GM12875 (cell line): ENCODE data around the gene RGS6.

ENCODE experiments used
- H3K4me3 ChIP-seq: one replicate; pipeline ENCODE4 v1.5.1; 2011; ENCODE audit warnings: low read depth, low read length, control low read depth
- TF ChIP-seq, protein P1 (sequence below): IDR thresholded peaks from 2 replicates; pipeline ENCODE4 v1.5.1; 2011; ENCODE audit warnings: low read depth, mild to moderate bottlenecking, control low read depth, inconsistent platforms, low read length, moderate library complexity, borderline replicate concordance; ENCODE audit not compliant: insufficient read depth

Gene RGS6

DNA sequence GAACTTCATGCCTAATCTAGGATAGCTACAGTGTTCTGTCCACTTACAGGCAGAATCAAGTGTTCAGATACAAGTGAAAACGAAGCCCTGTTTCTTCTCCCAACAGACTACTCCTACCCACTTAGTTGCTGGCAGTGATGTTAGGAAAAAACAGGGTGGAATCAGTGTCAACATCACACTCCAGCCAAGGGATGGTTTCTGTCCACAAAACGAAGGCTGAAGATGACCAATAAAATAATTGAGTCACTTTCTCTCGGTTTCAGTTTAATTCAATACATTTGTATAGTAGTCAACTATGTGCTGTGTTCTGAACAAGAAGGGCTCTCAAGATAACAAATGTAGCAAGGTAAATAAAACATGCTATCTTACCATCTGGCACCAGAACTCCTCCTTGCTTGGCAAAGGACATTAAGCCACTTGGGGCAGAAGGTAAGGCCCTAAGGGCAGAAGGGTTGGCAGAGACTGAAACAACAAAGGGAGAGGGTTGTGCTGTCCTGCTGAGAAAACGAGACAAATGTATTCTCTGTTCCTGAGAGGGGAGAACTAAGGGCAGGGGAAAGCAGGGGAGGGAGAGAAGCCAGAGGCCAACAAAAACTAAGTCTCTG, 568.1 kb downstream of the RGS6 start:
- TF ChIP-seq, protein P1, sequence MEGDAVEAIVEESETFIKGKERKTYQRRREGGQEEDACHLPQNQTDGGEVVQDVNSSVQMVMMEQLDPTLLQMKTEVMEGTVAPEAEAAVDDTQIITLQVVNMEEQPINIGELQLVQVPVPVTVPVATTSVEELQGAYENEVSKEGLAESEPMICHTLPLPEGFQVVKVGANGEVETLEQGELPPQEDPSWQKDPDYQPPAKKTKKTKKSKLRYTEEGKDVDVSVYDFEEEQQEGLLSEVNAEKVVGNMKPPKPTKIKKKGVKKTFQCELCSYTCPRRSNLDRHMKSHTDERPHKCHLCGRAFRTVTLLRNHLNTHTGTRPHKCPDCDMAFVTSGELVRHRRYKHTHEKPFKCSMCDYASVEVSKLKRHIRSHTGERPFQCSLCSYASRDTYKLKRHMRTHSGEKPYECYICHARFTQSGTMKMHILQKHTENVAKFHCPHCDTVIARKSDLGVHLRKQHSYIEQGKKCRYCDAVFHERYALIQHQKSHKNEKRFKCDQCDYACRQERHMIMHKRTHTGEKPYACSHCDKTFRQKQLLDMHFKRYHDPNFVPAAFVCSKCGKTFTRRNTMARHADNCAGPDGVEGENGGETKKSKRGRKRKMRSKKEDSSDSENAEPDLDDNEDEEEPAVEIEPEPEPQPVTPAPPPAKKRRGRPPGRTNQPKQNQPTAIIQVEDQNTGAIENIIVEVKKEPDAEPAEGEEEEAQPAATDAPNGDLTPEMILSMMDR: no peak
- H3K4me3 ChIP-seq: no peak overlapping the region

- TF ChIP-seq, protein P1: no peak
- H3K4me3 ChIP-seq: no peak overlapping the region
Measured at GRCh38 chr14:72501439-72501838, 569.2 kb downstream of the RGS6 start.

GRCh38 chr14:72503271-72503670, 571.0 kb downstream of the RGS6 start:
- no peak overlapping the region for H3K4me3 ChIP-seq
- TF ChIP-seq, protein P1: no peak

DNA sequence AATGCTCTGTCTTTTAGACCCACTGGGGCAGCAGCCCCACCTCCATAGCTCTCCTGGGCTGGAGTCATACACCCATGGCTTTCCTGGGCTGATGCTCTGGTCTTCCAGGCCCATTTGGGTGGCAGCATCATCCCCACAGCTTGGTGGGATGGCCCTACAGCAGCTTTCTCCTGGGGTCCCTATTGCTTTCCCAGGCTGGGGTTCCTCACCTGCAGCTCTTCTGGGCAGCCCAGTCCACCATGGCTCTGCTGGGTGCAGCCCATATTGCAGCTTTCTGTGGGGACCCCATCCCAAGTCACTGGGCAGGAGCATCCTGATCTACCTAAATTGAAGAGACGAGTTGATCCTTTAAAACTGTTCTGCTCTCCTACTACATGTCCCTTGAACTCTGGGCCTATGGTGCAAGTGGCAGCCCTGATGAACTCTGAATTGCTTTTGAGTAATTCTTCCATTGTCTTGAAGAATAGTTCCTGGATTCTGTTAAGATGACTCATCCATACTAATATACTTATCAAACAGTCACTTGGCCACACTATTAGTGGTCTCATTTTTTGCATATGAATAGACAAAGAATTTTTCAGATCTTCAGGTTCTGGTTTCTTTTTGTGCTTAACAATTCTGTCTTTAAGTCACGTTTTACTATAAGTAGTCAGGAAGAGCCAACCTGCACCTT, 571.6 kb downstream of the RGS6 start:
- TF ChIP-seq, protein P1: no peak
- H3K4me3 ChIP-seq: no peak overlapping the region

DNA sequence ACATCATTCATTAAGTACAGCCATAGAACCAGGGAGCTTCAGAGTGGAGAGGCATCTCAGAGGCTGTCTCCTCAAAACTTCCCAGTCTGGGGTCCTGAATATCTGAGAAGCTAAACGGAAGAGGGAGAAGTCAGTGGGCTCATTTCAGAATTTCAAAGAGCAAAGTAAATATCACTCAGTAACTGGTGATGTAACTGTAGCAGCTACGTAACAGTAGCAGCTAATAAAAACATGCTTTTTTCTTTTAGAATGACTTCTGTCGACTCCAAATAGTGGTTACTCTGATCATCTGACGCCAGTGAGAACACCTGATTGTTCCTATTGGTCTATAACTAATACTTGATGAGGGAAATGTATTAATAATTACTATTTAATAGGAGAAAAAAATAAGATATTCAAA, 578.3 kb downstream of the RGS6 start:
- H3K4me3 ChIP-seq: no peak overlapping the region
- TF ChIP-seq, protein P1: no peak

DNA sequence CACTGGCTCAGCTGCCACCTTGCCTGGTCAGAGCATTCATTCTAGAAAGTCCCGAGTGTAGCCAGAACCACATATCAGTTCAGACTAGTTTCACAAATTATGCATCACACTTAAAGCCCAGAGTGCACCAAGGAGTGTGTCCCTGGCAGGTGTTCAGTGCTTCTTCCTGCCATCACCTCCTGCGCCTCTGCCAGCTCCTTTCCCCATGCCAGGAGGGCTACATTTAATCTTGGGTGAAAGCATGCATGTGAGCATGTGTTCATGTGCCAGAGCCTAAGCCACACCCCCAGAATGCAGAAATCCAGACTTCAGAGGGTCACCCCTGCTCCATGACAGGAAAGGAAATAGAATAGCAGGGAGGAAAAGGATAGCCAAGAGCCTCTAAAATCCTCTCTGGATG, 580.1 kb downstream of the RGS6 start:
- TF ChIP-seq, protein P1: no peak
- H3K4me3 ChIP-seq: no peak overlapping the region

GRCh38 chr14:72512925-72513324, 580.7 kb downstream of the RGS6 start:
- TF ChIP-seq, protein P1: no peak
- H3K4me3 ChIP-seq: no peak overlapping the region
